GM12878 (cell line): ENCODE data around the gene ZBTB42.

Experiments used
- CEBPB ChIP-seq, 2 experiments: fragments of 150-350 bp in 1 of 2; IDR thresholded peaks; 2 replicates each; pipeline ENCODE4 v1.6.1; 2012 to 2014; ENCODE audit warnings: low read depth in 2 of 2, low read length in 2 of 2, borderline replicate concordance in 1 of 2, inconsistent platforms in 1 of 2
- CTCF ChIP-seq, 3 experiments: IDR thresholded peaks in 2 of 3; conservative IDR thresholded peaks in 1 of 3; 2 replicates each; pipeline ENCODE4 v1.5.1; 2011; ENCODE audit warnings: low read depth in 3 of 3, low read length in 3 of 3, mild to moderate bottlenecking in 3 of 3, control low read depth in 2 of 3, moderate library complexity in 2 of 3, inconsistent platforms in 1 of 3, mixed read lengths in 1 of 3; ENCODE audit not compliant: control insufficient read depth in 2 of 3, insufficient read depth in 1 of 3; ENCODE audit errors: extremely low read depth in 1 of 3
- NR2F1 ChIP-seq: fragments of 450-650 bp; conservative IDR thresholded peaks from 2 replicates; pipeline ENCODE4 v1.6.1; 2017; ENCODE audit warnings: mild to moderate bottlenecking

GRCh38 chr14:104782086-104782807 is 18.7 kb upstream of the ZBTB42 start:
- TF ChIP-seq CTCF (IDR thresholded peaks at IDR 0.05 in 2 of 3, conservative IDR thresholded peaks at IDR 0.05 in 1 of 3; ENCODE audit: control insufficient read depth in 2 of 3, extremely low read depth in 1 of 3, insufficient read depth in 1 of 3, low read depth in 3 of 3, low read length in 3 of 3) (no peak), NR2F1 (no peak), CEBPB (IDR thresholded peaks at IDR 0.05; ENCODE audit: borderline replicate concordance in 1 of 2, low read depth in 2 of 2, low read length in 2 of 2) (no peak)
